ENCODE measurements around the gene COL5A1.
"Not testable (repeated sequence)": the region's sequence is repeated elsewhere in the genome, so short reads cannot be mapped to it uniquely, and the experiment has no call there.

COL5A1 gene

DNA sequence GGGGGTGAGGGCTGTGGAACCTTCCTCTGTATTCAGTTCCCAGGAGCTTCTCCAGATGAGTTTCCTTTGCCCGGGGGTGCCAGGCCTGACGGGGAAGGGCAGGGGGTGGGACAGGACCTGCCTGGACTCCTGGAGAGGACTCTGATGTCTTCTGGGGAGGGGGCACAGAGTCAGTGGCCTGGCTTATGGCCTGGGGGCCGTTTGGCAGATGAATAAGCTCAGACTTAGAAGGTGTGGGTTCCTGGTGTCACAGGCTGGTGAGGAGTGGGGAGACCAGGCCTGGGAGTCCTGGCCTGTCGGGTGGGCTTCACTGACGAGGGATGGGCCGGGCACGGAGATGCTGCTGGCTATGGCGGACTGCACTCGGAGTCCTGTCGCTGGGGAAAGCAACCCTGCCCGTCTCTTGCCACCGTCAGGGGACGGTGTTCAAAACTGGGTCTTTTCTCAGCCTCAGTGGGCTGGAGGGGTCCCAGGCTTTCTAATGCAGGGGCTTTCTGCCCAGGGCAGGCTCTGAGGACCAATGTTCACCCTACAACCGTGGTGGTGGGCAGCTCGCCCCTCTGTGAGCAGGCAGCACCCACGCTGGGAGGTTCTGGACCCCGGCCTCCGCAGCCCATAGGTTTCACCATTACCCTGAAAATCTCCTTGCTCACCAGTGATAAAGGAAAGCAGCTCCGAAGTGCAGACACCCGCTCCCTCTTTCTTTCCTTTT lies 16.2 kb downstream of the COL5A1 start:
- no peak for DNase-seq (ENCODE audit: low spot score)

DNA sequence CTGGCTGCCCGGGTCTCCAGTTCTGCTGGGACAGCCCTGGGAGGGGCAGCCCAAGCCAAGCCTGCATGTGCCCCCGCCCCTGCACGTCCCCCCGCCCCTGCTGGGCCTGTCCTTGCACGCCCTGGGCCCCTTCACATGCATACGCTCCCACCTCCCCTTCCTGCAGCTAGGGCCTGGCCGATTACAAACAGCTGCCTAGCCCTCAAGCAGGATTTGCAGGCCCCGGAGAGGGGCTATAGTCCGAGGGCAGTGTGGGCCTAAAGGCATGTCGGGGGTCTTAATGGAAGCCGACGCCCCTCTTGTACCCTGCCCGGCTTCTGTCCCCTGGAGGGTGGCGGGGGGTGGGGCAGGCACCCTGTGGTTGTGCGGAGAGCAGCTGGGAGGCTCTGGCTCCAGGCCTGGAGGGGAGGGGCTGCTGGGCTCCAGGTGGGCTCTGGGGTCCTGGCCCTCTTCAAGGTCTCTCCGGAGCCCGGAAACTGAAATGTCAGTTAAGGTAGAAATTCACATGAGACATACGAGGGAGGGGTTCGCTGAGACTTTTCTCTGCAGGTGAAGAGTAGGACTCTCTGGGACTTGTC lies 16.9 kb downstream of the COL5A1 start:
- DNase-seq (ENCODE audit: low spot score), result no peak

DNA sequence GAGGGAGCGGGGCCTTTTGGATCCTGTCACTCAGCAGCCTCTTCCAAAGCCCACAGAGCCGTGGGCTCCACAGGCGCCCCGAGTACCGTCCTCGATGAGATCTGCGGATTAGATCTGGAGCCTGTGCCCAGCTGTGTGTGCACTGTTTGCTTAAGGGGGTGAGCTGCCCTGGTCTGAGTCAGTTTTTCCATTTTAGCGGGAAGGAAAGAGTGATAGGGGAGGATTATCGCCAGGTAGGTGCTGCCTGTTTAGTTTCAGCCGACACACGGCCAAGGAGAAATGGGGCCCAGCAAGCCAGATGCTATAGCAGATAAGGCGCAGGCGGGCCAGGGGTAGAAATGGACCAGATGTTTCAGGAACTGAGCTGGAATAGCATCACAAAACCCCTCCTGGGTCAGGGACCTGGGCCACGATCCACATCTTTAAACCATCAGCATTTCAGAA lies 18.1 kb downstream of the COL5A1 start:
- DNase-seq (ENCODE audit: low spot score), result no peak

DNA sequence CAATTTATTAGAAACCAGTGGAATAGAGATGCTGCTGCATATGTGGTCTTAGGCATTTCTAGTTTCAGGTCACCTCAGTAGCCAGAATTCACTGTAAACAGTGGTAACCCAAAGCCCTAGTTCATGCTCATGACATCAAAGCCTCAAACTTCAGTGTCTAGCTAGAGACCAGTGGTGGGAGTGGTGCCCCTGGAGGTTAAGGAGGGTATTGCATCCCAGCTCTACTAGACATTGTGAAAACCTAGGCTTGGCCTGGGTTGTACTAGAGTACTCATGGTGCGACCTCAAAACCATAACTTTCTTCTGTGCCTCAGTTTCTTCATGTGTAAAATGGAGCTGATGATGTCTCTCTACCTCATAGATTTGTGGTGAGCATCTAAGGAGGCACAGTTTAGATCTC lies 18.8 kb downstream of the COL5A1 start:
- no peak for DNase-seq (ENCODE audit: low spot score)

DNA sequence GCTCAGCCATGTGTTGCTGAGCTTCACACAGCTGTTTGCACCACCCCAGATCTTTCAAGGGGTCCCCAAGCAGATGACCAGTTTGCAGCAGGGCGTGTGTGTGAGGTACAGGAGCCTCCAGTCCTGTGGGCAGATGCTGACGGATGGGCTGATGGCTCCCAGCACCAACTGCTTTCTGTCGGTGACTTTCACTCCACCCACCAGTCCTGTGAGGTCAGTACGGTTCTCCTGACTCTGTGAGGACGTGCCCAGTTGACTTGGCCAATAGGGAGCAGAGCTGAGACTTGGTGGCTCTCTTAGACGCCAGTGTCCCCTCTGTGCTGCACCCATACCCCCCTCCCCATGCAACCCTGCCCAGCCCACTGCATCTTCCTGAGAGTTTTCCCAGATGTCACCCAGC lies 19.7 kb downstream of the COL5A1 start:
- no peak for DNase-seq (ENCODE audit: low spot score)

DNA sequence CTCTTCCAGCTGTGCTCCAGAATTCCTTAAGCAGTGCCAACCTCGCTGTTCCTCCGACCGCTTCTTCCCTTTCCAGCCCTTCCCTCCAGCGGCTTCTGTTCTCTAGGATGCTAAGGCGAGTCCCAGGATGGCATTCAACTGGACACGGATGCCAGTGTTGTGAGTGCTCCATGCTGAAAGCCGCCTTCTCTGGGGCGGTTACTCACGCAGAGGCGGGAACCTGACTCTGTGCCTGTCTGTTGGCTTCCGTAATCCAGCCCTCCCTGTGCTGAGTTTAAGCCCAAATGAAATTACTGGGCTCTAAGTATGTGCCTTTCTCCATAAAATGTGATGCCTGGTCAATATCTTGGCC lies 20.2 kb downstream of the COL5A1 start:
- DNase-seq (ENCODE audit: low spot score), result peak; percentile 76

DNA sequence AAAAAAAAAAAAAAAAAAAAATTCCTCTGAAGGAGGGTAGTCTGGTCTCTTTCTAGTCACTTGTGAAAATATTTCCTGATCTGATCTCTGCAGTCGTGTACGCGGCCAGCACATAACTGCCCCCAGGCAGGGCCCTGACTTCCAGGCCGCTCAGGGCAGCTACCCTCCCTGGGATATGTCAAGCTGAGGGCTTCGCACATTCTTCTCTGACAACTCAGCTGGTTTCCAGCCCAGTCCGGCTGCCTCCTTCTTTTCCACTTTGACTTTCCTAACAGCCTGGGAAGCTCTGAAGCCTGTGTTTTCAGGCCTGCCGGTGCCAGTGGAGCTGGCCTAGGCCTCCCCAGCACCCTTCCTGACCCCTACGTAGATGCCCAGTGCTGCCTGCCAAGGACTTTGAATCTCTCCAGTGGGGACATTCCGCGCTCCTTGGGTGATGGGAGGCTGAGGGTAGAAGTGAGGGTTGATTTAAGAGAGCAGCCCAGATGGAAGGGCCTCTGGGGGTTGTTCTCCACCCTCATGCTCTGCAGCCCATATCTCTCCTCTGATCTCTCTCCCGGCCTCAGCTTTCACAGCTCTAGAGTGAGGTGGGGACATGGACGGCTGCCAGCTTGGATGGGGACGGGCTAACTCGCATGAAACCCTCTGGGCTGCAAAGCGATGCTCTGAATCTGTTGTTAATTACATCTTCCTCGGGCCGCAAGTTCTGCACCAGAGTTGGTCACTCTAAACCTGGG lies 20.7 kb downstream of the COL5A1 start:
- DNase-seq (ENCODE audit: low spot score), result peak; percentile 85

DNA sequence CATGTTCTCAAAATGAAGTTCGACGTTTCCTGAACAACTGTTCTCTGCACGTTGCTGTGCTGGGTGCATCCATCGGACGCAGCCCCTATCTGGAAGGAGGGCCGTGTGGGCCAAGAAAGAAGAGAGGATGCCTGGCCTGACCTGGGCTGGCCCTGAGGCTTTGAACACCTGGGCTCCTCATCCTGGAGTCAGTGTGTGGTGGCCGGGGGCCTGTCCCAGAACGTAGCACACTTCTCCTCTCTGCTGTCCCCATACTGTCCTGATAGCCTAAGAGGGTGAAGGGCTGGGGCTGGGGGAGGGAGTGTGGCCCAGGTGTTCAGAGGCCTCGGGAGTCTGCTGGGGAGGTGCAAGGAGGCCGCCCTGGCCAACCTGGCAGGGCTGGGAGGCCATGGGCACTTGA lies 21.5 kb downstream of the COL5A1 start:
- no peak for DNase-seq (ENCODE audit: low spot score)

DNA sequence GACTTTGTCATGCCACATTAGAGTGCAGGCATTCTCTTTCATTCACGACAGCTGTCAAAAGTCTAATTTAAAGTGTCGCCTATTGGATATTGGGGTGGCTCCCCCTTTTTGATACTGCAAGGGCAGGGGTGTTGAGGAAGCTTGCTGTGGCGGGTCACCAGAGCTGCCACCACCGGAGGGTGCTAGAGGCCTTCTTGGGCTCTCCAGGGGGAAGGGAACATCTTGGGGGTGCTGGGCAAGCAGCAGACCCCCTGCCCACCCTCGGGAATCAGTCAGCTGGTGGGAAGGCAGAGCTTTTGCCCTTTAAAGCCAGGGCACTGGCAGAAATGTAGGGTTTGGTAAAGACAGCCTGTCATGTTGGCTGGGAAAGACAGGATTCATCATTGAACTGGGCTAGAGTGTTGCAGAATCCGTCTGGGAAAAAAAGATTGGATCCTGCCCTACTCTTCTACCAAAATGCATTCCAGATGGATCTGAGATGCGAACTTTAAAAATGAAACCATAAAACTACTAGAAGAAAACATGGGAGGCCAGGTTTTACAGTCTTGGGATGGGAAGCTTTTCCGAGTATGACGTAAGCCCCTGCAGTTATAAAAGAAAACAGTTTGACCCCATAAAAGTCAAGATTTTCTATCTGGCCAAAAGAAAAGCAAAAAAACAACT lies 22.3 kb downstream of the COL5A1 start:
- DNase-seq (ENCODE audit: low spot score), result no peak

DNA sequence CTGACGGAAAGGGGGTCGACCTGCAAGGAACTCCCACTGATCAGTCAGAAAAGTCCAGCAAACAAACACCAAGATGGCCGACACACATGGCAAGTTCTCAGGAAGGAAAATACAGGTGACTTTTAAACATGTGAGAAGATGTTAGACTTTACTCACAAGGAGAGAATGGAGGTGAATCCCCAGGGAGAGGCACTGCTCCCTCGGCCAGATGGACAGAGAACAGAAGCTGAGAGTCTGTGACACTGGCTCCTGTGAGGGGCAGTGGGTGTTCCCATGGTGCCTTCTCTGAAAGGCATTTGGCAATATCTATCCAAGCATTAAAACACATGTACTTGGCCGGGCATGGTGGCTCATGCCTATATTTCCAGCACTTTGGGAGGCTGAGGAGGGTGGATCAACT lies 22.8 kb downstream of the COL5A1 start:
- no peak for DNase-seq (ENCODE audit: low spot score)

DNA sequence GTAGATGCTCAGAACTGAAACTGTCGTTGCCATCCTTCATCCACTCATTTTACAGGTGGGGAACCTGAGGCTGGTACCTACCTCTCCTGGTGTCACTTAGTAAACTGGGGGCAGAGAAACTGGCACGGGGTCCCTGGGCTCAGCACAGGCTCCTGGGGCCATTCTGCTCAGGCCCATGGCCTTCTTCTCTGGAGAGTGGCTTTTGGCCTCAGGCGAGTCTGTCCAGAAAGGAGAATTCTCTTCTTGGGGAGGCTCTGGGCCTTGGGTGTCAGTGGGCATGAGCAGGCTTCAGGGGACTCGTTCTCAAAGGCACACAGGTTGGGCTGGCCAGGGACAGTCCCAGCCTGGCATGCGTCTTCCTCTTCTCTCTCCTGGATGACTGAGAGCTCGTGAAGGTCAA lies 24.6 kb downstream of the COL5A1 start:
- no peak for DNase-seq (ENCODE audit: low spot score)

DNA sequence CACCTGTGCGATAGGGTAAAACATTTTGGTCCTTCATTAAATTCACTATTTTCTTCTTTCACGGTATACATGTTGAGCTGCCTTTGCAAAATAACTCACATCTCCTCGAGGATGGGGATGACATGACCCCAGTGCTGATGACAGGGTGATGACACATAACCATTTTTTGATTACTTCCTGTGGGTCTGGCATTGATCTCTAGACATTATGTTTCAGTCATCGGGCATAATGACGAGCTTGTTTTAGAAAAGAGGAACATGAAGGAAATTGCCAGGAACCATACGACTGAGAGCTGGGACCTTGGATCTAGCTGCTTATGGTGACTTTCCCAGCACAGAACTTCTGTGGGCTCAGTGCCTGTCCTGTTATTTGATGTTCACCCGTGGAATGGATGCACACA lies 25.2 kb downstream of the COL5A1 start:
- DNase-seq (ENCODE audit: low spot score), result peak; percentile 54

DNA sequence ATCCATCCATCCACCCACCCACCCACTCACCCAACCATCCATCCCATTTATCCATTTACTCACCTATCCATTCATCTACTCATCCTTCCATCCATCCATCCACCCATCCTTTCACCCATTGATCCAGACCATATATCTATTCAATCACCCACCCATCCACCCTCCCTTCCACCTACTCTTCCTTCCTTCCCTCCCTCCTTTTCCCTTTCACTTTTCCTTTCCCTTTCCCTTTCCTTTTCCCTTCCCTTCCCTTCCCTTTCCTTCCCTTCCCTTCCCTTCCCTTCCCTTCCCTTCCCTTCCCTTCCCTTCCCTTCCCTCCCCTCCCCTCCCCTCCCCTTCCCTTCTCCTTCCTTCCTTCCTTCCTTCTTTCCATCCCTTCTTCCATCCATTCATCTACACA lies 27.4 kb downstream of the COL5A1 start:
- not testable (repeated sequence) for DNase-seq (ENCODE audit: low spot score)

DNA sequence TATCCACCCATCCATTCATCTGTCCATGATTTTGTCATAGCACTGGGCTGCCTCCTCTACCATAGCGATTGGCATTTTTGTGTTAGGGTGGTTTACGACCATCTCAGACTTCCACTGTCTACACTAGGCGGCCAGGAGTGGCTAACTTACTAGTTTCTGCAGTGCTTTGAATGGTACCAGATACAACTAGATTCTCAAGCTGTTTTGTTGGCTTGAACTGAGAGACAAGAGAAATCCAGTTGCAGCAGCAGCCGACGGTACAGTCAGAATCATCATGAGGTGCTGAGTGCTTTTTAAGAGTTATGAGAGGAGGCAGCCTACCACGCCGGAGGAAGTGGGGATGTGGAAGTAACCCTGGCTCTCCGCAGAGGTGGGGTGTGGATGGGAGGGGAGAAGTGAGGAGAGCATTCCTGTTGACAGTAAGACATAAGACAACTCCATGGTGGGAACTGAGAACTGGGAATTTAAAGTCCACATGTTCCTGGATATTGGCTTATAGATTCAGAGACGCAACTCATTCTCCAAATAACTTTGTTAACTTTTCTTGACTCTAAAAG lies 27.9 kb downstream of the COL5A1 start:
- DNase-seq (ENCODE audit: low spot score), result no peak

DNA sequence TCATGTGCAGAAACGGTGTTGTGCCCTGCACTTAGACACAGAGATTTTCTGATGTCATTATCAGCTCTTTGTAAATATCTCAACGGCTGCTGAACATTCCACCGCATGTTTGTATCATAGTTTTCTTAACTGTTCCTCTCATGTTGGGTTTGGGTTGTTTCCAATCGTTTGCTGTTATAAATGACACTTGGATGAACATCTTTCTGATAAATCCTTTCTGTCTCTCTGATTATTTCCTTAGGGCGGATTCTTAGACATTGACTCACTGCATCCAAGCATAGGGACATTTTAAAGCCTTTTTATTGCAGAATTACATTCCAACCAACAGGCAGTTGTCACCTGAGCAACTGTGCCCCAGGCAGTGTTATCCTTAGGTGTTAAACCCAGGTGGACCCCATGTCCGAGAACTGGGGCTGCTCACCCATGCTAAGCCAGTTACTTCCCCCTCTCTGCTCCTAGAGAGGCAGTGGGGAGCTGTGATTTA lies 28.5 kb downstream of the COL5A1 start:
- peak; percentile 60 for DNase-seq (ENCODE audit: low spot score)

DNA sequence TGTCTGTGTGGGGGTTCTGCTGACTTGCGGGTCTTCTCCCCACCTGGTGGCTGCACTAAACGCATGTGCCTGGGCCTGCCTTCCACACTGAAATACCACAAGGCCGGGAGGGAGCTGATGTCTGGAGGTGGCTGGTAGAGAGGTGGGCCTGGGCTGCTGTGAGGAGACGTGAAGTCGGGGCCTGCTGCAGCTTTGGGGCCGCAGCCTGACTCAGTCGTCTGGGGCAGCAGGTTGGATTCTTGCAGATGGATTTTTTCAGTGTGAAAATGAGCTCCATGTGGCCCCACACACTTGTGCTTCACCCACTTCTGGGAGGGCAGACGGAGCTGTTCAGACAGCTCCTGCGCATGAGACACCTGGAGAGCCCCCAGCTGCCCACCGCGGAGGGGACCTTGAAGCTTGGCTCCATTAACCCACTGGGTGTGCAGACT lies 29.3 kb downstream of the COL5A1 start:
- no peak for DNase-seq (ENCODE audit: low spot score)

DNA sequence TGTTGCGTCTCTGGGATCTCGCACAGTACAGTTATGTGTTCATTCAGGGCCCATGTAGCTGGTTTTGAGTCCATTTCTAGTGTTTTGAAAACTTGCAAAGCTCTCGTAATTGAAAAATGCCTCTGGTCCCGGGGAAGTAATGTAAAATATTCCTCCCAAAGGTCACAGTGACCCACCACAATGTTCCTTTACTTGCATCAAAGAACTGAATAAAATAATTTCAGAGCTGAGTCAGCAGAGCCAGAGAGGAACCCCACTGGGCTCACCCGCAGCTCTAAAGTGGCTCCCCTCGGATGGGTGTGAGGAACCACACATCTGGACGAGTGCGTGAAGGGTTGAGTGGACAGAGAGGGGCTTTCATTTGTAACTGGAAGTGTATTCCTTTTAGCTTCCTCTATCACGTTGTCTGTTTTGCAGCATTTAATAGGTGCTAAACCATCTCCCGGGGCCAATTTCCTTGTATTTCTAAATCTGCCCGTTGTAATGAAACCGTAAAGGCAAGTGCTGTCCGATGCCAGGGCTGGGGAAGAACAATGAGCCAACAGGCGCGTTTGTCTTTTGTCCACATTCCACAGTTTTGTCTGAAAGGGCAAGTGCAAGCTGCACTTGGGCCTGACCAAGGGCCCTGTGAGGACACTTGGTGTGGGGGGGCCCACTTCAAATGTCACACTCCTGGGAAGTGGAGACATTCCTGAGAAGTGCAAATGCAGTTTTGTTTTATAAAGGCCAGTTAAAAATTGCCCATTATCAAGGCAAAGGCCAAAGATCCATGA lies 29.9 kb downstream of the COL5A1 start:
- no peak for DNase-seq (ENCODE audit: low spot score)

DNA sequence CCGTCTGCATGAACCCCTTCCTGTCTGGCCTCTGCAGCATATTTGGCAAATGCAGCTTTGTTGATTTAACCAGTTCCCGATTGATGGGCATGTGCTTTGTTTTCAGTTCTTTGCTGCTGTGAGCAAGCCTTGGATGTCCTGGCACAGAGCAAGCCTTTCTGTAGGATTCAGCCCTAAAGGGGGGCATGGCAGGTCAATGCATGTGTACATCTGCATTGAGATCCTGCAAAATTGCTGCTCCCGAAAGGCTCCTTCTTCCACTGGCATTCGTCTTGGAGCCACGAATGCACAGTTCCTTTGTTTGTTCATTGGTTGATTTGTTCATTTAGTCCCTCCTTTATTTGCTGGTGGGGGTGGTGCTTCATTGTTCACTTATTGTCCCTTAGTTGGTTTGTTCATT lies 34.8 kb downstream of the COL5A1 start:
- no peak for DNase-seq (ENCODE audit: low spot score)

DNA sequence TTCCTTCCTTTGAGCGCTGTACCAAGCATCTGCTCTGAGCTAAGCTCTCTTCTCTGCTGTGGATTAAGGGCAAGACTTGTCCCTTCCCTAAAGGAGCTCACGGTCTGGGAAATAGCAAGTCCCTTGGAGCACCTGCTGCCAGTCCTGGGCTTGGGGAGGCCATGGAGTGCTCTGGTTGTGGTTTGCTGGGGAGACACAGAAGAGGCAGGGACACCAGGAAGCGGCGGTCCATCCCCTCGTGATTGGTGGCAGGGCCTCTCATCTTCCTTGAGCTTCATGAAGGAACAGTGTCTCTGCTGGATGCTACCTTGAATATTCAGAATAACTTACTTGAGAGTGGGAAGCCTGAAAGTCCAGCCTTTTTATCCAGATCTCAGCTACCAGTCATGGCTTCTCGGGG lies 35.3 kb downstream of the COL5A1 start:
- no peak for DNase-seq (ENCODE audit: low spot score)

DNA sequence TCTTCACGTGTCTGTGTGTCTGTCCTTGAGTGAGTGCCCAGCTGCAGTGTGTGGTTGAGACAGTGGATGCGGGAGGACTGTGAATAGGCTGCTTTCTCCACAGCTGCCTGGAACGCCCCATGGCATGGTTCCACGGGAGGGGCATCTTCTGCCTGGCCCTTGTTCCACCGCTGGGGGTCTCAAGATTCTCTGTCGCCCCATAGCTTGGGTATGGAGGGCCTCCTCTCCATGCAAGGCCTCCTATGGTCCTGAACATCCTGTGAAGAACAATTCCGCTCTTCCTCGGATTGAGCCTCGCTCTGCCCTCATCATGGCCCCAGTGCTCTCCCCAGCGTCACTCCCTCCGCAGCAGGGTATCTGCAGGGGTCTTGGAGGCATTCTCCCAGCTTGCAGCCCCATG lies 36.1 kb downstream of the COL5A1 start:
- DNase-seq (ENCODE audit: low spot score), result no peak

DNA sequence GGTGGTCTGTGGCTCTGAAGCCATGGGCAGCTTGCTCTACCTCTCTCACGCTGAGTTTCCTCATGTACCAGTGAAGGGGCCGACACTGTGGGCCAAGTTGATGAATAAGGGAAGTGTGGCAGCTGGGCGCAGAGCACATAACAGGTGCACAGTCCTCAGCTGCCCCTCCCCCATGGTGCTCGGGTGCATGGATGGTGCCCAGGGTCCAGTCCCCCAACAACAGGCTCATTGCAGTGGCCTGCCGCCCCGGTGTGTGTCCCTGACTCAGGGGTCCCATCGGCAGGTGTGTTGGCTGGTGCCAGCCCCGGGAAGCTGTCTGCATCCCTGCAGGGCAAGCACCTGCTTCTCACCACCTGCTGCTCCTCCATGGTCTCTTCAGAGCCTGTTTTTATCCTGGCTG lies 36.6 kb downstream of the COL5A1 start:
- DNase-seq (ENCODE audit: low spot score), result no peak

All from AG08396 (cell line).